MM.1S (cell line): ENCODE data around the gene PPM1E.

ENCODE experiments used
- CTCF ChIP-seq: fragments of 300-600 bp; sonication (generic); IDR thresholded peaks from 2 replicates; pipeline ENCODE4 v1.5.1; 2016; ENCODE audit warnings: antibody characterized with exemption, low read length, mixed read lengths
- EZH2 ChIP-seq: fragments of 300-600 bp; sonication (generic); optimal IDR thresholded peaks from 2 replicates; pipeline ENCODE3; 2017; ENCODE audit warnings: low read depth, mild to moderate bottlenecking, antibody characterized with exemption, low read length, mixed read lengths
- EZH2phosphoT487 ChIP-seq: fragments of 300-600 bp; sonication (generic); IDR thresholded peaks from 2 replicates; pipeline ENCODE4 v1.6.1; 2018; ENCODE audit warnings: antibody characterized with exemption, low read length

- TF ChIP-seq CTCF (no peak), EZH2 (no peak), EZH2phosphoT487 (no peak)
These were observed 85.4 kb downstream of the PPM1E start for GRCh38 chr17:58840820-58841612.
